ENCODE results near the gene KDM4C.
A peak's percentile ranks its signal among the peaks of the same experiment; 100 is the strongest.

KDM4C gene

GRCh38 chr9:6880626-6881025, 122.9 kb downstream of the KDM4C start:
- no peak for DNase-seq
- H3K36me3 Mint-ChIP-seq (ENCODE audit: low read depth) = peaks cover 25% of the 10 kb centered on the region
- H3K4me1 Mint-ChIP-seq = peaks cover 15% of the 10 kb centered on the region
- no peaks in the 10 kb centered on the region for H3K27me3 Mint-ChIP-seq
- no peak for ATAC-seq
- H3K9me3 Mint-ChIP-seq = peaks cover 3% of the 10 kb centered on the region
- no peak overlapping the region for H3K4me3 Mint-ChIP-seq
- H3K27ac Mint-ChIP-seq = no peak overlapping the region

- no peak overlapping the region for H3K4me3 Mint-ChIP-seq
- peaks cover 33% of the 10 kb centered on the region for H3K36me3 Mint-ChIP-seq (ENCODE audit: low read depth)
- H3K27ac Mint-ChIP-seq = no peak overlapping the region
- no peak for DNase-seq
- H3K9me3 Mint-ChIP-seq = peaks cover 3% of the 10 kb centered on the region
- H3K27me3 Mint-ChIP-seq = no peaks in the 10 kb centered on the region
- H3K4me1 Mint-ChIP-seq = peaks cover 12% of the 10 kb centered on the region
- no peak for ATAC-seq
These were observed 126.3 kb downstream of the KDM4C start for GRCh38 chr9:6884101-6884500.

GRCh38 chr9:6884990-6885389, 127.2 kb downstream of the KDM4C start:
- ATAC-seq (no peak), DNase-seq (no peak)
- Mint-ChIP-seq H3K27ac (no peak overlapping the region), H3K9me3 (peaks cover 3% of the 10 kb centered on the region), H3K36me3 (ENCODE audit: low read depth) (peaks cover 32% of the 10 kb centered on the region), H3K4me1 (peaks cover 18% of the 10 kb centered on the region), H3K27me3 (no peaks in the 10 kb centered on the region), H3K4me3 (no peak overlapping the region)

GRCh38 chr9:6887051-6887450, 129.3 kb downstream of the KDM4C start:
- ATAC-seq = no peak
- DNase-seq = no peak
- Mint-ChIP-seq H3K4me1 (peaks cover 29% of the 10 kb centered on the region), H3K4me3 (no peak overlapping the region), H3K9me3 (peaks cover 3% of the 10 kb centered on the region), H3K27me3 (no peaks in the 10 kb centered on the region), H3K36me3 (ENCODE audit: low read depth) (peaks cover 34% of the 10 kb centered on the region), H3K27ac (no peak overlapping the region)

GRCh38 chr9:6889868-6890267, 132.1 kb downstream of the KDM4C start:
- H3K9me3 Mint-ChIP-seq = no peaks in the 10 kb centered on the region
- H3K4me3 Mint-ChIP-seq = no peak overlapping the region
- DNase-seq (no peak), ATAC-seq (no peak)
- H3K36me3 Mint-ChIP-seq (ENCODE audit: low read depth) = peaks cover 40% of the 10 kb centered on the region
- no peaks in the 10 kb centered on the region for H3K27me3 Mint-ChIP-seq
- H3K4me1 Mint-ChIP-seq = peaks cover 44% of the 10 kb centered on the region
- H3K27ac Mint-ChIP-seq = no peak overlapping the region

GRCh38 chr9:6893350-6894131, 135.8 kb downstream of the KDM4C start:
- H3K36me3 Mint-ChIP-seq (ENCODE audit: low read depth) = peaks cover 33% of the 10 kb centered on the region
- H3K27ac Mint-ChIP-seq = no peak overlapping the region
- H3K4me1 Mint-ChIP-seq = peaks cover 50% of the 10 kb centered on the region
- no peak for ATAC-seq
- no peaks in the 10 kb centered on the region for H3K27me3 Mint-ChIP-seq
- H3K9me3 Mint-ChIP-seq = no peaks in the 10 kb centered on the region
- no peak overlapping the region for H3K4me3 Mint-ChIP-seq
- DNase-seq = no peak

GRCh38 chr9:6894135-6894534, 136.4 kb downstream of the KDM4C start:
- peaks cover 31% of the 10 kb centered on the region for H3K36me3 Mint-ChIP-seq (ENCODE audit: low read depth)
- no peak overlapping the region for H3K4me3 Mint-ChIP-seq
- DNase-seq = no peak
- H3K27me3 Mint-ChIP-seq = no peaks in the 10 kb centered on the region
- ATAC-seq = peak; percentile 71
- H3K27ac Mint-ChIP-seq = peak overlapping the region; percentile 60
- peaks cover 54% of the 10 kb centered on the region for H3K4me1 Mint-ChIP-seq
- no peaks in the 10 kb centered on the region for H3K9me3 Mint-ChIP-seq

- Mint-ChIP-seq H3K4me3 (no peak overlapping the region), H3K4me1 (peaks cover 52% of the 10 kb centered on the region), H3K36me3 (ENCODE audit: low read depth) (peaks cover 24% of the 10 kb centered on the region), H3K27ac (no peak overlapping the region), H3K27me3 (no peaks in the 10 kb centered on the region), H3K9me3 (no peaks in the 10 kb centered on the region)
- DNase-seq (no peak), ATAC-seq (no peak)
These were observed 138.0 kb downstream of the KDM4C start for GRCh38 chr9:6895754-6896153.

- no peak overlapping the region for H3K4me3 Mint-ChIP-seq
- H3K27me3 Mint-ChIP-seq = no peaks in the 10 kb centered on the region
- H3K4me1 Mint-ChIP-seq = peaks cover 55% of the 10 kb centered on the region
- DNase-seq = no peak
- peak overlapping the region; percentile 49 for H3K27ac Mint-ChIP-seq
- H3K36me3 Mint-ChIP-seq (ENCODE audit: low read depth) = peaks cover 22% of the 10 kb centered on the region
- H3K9me3 Mint-ChIP-seq = no peaks in the 10 kb centered on the region
- peak; percentile 64 for ATAC-seq
These were observed 138.8 kb downstream of the KDM4C start for GRCh38 chr9:6896562-6896961.

GRCh38 chr9:6897207-6897822, 139.5 kb downstream of the KDM4C start:
- ATAC-seq = no peak
- Mint-ChIP-seq H3K4me3 (no peak overlapping the region), H3K4me1 (peaks cover 60% of the 10 kb centered on the region), H3K36me3 (ENCODE audit: low read depth) (peaks cover 25% of the 10 kb centered on the region), H3K27ac (no peak overlapping the region), H3K9me3 (no peaks in the 10 kb centered on the region), H3K27me3 (no peaks in the 10 kb centered on the region)
- no peak for DNase-seq

GRCh38 chr9:6897898-6898302, 140.1 kb downstream of the KDM4C start:
- Mint-ChIP-seq H3K27ac (no peak overlapping the region), H3K4me3 (no peak overlapping the region), H3K36me3 (ENCODE audit: low read depth) (peaks cover 29% of the 10 kb centered on the region), H3K27me3 (no peaks in the 10 kb centered on the region), H3K9me3 (no peaks in the 10 kb centered on the region), H3K4me1 (peaks cover 65% of the 10 kb centered on the region)
- DNase-seq = no peak
- no peak for ATAC-seq

- H3K4me3 Mint-ChIP-seq = no peak overlapping the region
- peaks cover 21% of the 10 kb centered on the region for H3K36me3 Mint-ChIP-seq (ENCODE audit: low read depth)
- H3K4me1 Mint-ChIP-seq = peaks cover 53% of the 10 kb centered on the region
- H3K9me3 Mint-ChIP-seq = no peaks in the 10 kb centered on the region
- no peak overlapping the region for H3K27ac Mint-ChIP-seq
- DNase-seq (no peak), ATAC-seq (no peak)
- H3K27me3 Mint-ChIP-seq = no peaks in the 10 kb centered on the region
These were observed 141.5 kb downstream of the KDM4C start for GRCh38 chr9:6899274-6899673.

- Mint-ChIP-seq H3K4me3 (no peak overlapping the region), H3K9me3 (no peaks in the 10 kb centered on the region), H3K4me1 (peaks cover 41% of the 10 kb centered on the region), H3K27me3 (no peaks in the 10 kb centered on the region), H3K36me3 (ENCODE audit: low read depth) (peaks cover 18% of the 10 kb centered on the region), H3K27ac (no peak overlapping the region)
- DNase-seq (no peak), ATAC-seq (no peak)
These were observed 142.7 kb downstream of the KDM4C start for GRCh38 chr9:6900440-6900883.

- Mint-ChIP-seq H3K4me1 (peaks cover 41% of the 10 kb centered on the region), H3K27ac (no peak overlapping the region), H3K9me3 (no peaks in the 10 kb centered on the region), H3K4me3 (no peak overlapping the region), H3K27me3 (no peaks in the 10 kb centered on the region), H3K36me3 (ENCODE audit: low read depth) (peaks cover 18% of the 10 kb centered on the region)
- ATAC-seq = peak; percentile 23
- DNase-seq = no peak
These were observed 143.4 kb downstream of the KDM4C start for GRCh38 chr9:6901180-6901579.

- Mint-ChIP-seq H3K4me1 (peaks cover 33% of the 10 kb centered on the region), H3K27ac (no peak overlapping the region), H3K36me3 (ENCODE audit: low read depth) (peaks cover 10% of the 10 kb centered on the region), H3K9me3 (no peaks in the 10 kb centered on the region), H3K27me3 (no peaks in the 10 kb centered on the region), H3K4me3 (no peak overlapping the region)
- ATAC-seq = peak; percentile 56
- DNase-seq = no peak
These were observed 144.7 kb downstream of the KDM4C start for GRCh38 chr9:6902423-6902822.

All from activated naive CD8-positive, alpha-beta T cell treated with anti-CD3 and anti-CD28 coated beads, Interleukin-2, amount 50 U/mL, for 24 hours (primary cell).